Bronchial epithelial cell (primary cell): ENCODE results near the gene TAF1D. TPM values are rescaled to one million over a fixed set of nuclear protein-coding genes. Genes with fewer than 3 reads are reported as not detected.
"Not testable (repeated sequence)": the region's sequence is repeated elsewhere in the genome, so short reads cannot be mapped to it uniquely, and the experiment has no call there.

Experiments
- DNase-seq: peaks from one replicate; pipeline ENCODE4 v3.0.0-alpha.2; 2010; ENCODE audit warnings: low read depth
- FAIRE-seq: peaks from 2 replicates; lab custom pipeline; 2011; peaks lifted over from hg19 to GRCh38; lab: Jason Lieb, UNC
- H3K27me3 ChIP-seq: 2 replicates; pipeline ENCODE4 v1.5.1; 2011; ENCODE audit warnings: low read length; ENCODE audit not compliant: control insufficient read depth, insufficient read depth
- H3K36me3 ChIP-seq: 2 replicates; pipeline ENCODE4 v1.5.1; 2011; ENCODE audit warnings: low read length; ENCODE audit not compliant: control insufficient read depth, insufficient read depth
- H3K4me3 ChIP-seq: 2 replicates; pipeline ENCODE4 v1.5.1; 2011; ENCODE audit warnings: mild to moderate bottlenecking, low read depth, low read length, control low read depth
- total RNA-seq: library from RNA; depleted of rRNA; stranded (reverse); fragments of >200 nt; gene quantifications from 2 replicates; pipeline ENCODE4 v1.2.1, GENCODE V29; 2014
- TF ChIP-seq, protein P1 (sequence below): IDR thresholded peaks from 2 replicates; pipeline ENCODE4 v1.5.1; 2011; ENCODE audit warnings: mild to moderate bottlenecking, moderate library complexity, low read length, control low read depth, inconsistent platforms; ENCODE audit not compliant: insufficient read depth, severe bottlenecking

TAF1D gene
- total RNA-seq, 1 donor from 2014 or later: 160 TPM

DNA sequence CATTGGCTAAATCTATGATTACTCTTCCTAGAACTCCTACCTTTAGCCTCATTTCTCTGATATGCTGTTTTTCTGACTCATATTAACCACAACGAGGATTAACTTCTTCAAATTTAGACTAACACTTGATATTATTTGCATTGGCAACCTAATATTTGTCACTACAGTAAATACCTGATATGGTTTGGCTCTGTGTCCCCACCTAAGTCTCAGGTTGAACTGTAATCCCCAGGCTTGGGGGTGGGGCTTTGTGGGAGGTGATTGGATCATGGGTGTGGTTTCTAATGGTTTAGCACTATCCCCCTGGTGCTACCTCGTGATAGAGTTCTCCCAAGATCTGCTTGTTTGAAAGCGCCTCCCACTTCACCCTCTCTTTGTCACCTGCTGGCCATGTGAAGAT, 25.7 kb upstream of the TAF1D start:
- Histone ChIP-seq H3K27me3 (no peaks in the 10 kb centered on the region), H3K36me3 (no peaks in the 10 kb centered on the region), H3K4me3 (no peak overlapping the region)
- DNase-seq: peak; percentile 35
- TF ChIP-seq, protein P1, sequence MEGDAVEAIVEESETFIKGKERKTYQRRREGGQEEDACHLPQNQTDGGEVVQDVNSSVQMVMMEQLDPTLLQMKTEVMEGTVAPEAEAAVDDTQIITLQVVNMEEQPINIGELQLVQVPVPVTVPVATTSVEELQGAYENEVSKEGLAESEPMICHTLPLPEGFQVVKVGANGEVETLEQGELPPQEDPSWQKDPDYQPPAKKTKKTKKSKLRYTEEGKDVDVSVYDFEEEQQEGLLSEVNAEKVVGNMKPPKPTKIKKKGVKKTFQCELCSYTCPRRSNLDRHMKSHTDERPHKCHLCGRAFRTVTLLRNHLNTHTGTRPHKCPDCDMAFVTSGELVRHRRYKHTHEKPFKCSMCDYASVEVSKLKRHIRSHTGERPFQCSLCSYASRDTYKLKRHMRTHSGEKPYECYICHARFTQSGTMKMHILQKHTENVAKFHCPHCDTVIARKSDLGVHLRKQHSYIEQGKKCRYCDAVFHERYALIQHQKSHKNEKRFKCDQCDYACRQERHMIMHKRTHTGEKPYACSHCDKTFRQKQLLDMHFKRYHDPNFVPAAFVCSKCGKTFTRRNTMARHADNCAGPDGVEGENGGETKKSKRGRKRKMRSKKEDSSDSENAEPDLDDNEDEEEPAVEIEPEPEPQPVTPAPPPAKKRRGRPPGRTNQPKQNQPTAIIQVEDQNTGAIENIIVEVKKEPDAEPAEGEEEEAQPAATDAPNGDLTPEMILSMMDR: no peak
- no peak for FAIRE-seq

DNA sequence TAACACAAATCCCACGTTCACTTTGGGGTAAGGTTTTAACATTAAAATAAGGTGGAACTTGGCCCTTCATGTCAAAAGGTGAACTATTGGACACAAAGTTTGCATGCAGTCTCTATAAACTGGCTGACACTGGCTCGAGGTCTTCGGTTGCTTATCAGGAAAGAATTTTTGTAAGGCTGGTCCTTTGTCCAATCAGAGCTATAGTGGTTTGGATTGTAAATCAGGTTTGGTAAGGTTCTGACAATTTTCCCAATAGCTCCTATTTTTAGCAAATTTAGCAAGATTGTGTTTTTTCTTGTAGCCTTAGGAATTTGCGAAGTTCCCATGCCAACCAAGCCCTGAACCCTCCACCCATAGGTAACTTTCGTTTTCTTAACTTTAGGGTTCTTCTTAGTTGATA, 25.2 kb upstream of the TAF1D start:
- FAIRE-seq (no peak), DNase-seq (peak; percentile 10)
- Histone ChIP-seq H3K4me3 (no peak overlapping the region), H3K36me3 (no peaks in the 10 kb centered on the region), H3K27me3 (no peaks in the 10 kb centered on the region)
- TF ChIP-seq, protein P1: no peak

DNA sequence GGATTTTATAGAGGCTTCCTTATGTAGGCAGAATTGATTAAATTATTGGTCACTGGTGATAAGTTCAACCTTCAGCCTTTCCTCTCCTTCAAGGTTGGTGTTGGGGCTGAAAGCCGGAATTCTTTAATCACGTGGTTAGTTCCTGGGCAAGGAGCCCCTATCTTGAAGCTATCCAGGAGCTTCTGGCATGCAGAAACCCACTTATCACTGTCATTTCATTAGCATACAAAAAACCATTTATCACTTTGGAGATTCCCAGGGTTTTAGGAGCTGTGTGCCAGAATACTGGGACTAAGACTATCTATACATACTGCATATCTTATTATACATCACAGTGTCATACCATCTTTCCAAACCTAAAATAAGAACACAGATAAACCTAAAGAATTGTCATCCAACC, 24.3 kb upstream of the TAF1D start:
- no peaks in the 10 kb centered on the region for H3K27me3 ChIP-seq
- TF ChIP-seq, protein P1: no peak
- H3K4me3 ChIP-seq: no peak overlapping the region
- no peak for FAIRE-seq
- no peaks in the 10 kb centered on the region for H3K36me3 ChIP-seq
- DNase-seq: no peak

DNA sequence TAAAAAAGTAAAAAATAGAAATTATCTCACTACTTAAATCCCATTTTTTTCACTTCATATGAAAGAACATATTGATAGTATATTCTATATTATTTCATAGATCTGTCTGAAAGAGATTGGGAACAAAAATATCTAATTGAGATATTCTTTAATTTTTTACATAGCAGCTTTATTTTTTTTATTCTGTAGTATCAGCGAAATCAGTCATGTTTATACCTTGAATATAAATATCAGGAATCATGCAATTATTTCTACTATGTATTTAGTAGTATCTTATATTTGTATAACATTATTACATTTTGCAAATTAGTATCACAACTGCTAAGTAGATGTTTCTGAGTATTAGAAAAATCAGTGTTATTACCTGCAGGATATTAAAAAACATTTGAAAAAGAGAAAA, 20.6 kb upstream of the TAF1D start:
- no peak for DNase-seq
- no peak for FAIRE-seq
- TF ChIP-seq, protein P1: no peak
- Histone ChIP-seq H3K4me3 (no peak overlapping the region), H3K36me3 (peaks cover 8% of the 10 kb centered on the region), H3K27me3 (no peaks in the 10 kb centered on the region)

DNA sequence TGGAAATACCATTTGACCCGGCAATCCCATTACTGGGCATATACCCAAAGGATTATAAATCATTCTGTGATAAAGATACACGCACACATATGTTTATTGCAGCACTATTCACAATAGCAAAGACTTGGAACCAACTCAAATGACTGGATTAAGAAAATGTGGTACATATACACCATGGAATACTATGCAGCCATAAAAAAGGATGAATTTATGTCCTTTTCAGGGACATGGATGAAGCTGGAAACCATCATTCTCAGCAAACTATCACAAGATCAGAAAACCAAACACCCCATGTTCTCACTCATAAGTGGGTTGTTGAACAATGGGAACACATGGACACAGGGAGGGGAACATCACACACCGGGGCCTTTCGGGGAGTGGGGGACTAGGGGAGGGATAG, 17.8 kb upstream of the TAF1D start:
- not testable (repeated sequence) for FAIRE-seq, DNase-seq, H3K4me3 ChIP-seq, H3K36me3 ChIP-seq, H3K27me3 ChIP-seq

DNA sequence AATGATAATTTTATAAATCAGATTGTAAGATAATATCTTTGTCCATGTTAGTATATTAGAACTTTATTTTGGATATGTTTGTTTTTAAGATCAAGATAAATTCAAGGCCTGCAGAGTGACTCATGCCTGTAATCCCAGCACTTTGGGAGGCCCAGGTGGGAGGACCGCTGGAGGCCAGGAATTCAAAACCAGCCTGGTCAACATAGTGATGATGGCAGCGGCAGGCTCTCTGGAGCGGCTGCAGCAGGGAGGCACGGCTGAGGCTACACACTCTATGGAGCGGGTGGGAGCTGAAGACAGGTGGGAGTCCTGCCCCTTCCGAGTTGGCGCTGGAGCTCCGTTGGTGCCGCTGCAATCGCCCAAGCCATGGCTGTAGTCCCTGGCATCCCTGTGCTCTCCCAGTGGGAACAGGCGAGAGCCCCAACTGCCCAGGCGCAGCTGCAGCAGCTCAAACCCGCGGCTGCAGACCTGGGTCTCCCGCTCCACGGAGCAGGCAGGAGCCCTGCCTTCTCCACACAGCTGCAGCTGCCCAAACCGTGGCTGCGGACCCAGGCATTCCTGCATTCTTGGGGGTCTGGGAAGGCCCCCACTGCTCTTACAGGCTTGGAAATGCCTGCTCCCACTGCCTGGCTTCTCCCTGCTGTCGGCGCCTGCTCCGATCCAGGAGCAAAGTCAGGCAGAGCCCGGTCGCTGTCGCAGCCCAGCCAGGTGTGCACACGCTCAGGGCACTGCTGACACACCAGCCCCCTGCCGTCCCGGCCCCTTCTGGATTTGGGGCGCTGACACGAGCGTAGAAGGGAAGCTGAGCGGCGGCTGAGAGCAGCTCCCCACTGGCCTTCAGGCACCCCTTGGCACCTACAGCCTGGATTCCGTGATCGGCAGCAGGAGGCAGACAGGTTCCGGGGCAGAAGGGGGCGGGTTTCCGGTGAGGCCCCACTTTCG, 16.9 kb upstream of the TAF1D start:
- DNase-seq (no peak), FAIRE-seq (no peak)
- H3K27me3 ChIP-seq: no peaks in the 10 kb centered on the region
- H3K36me3 ChIP-seq: peaks cover 10% of the 10 kb centered on the region
- TF ChIP-seq, protein P1: no peak
- H3K4me3 ChIP-seq: no peak overlapping the region
